HepG2 (cell line): Measurements from ENCODE around the gene IL17RC. TPM values are rescaled to one million over a fixed set of nuclear protein-coding genes. Genes with fewer than 3 reads are reported as not detected.
A peak's percentile ranks its signal among the peaks of the same experiment; 100 is the strongest.

Experiments used
- CCDC6 ChIP-seq: sonication (generic); formaldehyde crosslinking; IDR thresholded peaks from 2 replicates; pipeline ENCODE4 v1.8.1; 2022; ENCODE audit warnings: mild to moderate bottlenecking, missing genetic modification reagents, moderate library complexity
- HIVEP1 ChIP-seq: sonication (generic); formaldehyde crosslinking; IDR thresholded peaks from 2 replicates; pipeline ENCODE4 v1.4.0; 2020; ENCODE audit warnings: mild to moderate bottlenecking, missing genetic modification reagents
- PATZ1 ChIP-seq: sonication (generic); formaldehyde crosslinking; IDR thresholded peaks from 2 replicates; pipeline ENCODE4 v1.4.0; 2020; ENCODE audit warnings: missing genetic modification reagents
- SRSF1 ChIP-seq: fragments of 200-400 bp; formaldehyde crosslinking; optimal IDR thresholded peaks from 2 replicates; pipeline ENCODE3; 2017; ENCODE audit warnings: mild to moderate bottlenecking, low read depth, low read length, moderate library complexity
- TCF12 ChIP-seq, 2 experiments: fragments of 450-650 bp in 1 of 2; sonication (generic) in 1 of 2; formaldehyde crosslinking in 1 of 2; IDR thresholded peaks; 2 replicates each; pipeline versions ENCODE4 v1.6.1 to v1.8.0; 2017 to 2022; ENCODE audit warnings: antibody characterized with exemption in 1 of 2, mild to moderate bottlenecking in 1 of 2, missing genetic modification reagents in 1 of 2, moderate library complexity in 1 of 2
- ZNF746 ChIP-seq: sonication (generic); formaldehyde crosslinking; IDR thresholded peaks from 2 replicates; pipeline ENCODE4 v1.8.0; 2022; ENCODE audit warnings: mild to moderate bottlenecking, missing genetic modification reagents
- ZNF761 ChIP-seq: sonication (generic); formaldehyde crosslinking; conservative IDR thresholded peaks from 2 replicates; pipeline ENCODE4 v1.4.0; 2020; ENCODE audit warnings: mild to moderate bottlenecking, missing genetic modification reagents
- ZNF766 ChIP-seq: sonication (generic); formaldehyde crosslinking; IDR thresholded peaks from 2 replicates; pipeline ENCODE4 v1.5.0; 2020; ENCODE audit warnings: missing genetic modification reagents, borderline replicate concordance
- ZNF850 ChIP-seq: sonication (generic); formaldehyde crosslinking; conservative IDR thresholded peaks from 2 replicates; pipeline ENCODE4 v1.9.0; 2021; ENCODE audit warnings: mild to moderate bottlenecking, missing genetic modification reagents
- polyA plus RNA-seq, 8 experiments: library from polyadenylated mRNA; depleted of rRNA in 3 of 8; stranded (reverse) in 7 of 8; unstranded in 1 of 8; fragments of >200 nt; fragmentation: Illumina TruSeq in 4 of 8; extraction: Trizol in 4 of 8; gene quantifications; 2 replicates each; pipeline versions ENCODE4 v1.2.1 to v1.2.3, GENCODE V29; 2011 to 2016; ENCODE audit warnings: low read depth in 4 of 8, missing spikeins in 1 of 8, mixed read lengths in 1 of 8; ENCODE audit not compliant: insufficient read depth in 1 of 8
- total RNA-seq, 5 experiments: library from RNA; depleted of rRNA; stranded (reverse); fragments of >200 nt; fragmentation: Illumina TruSeq; extraction: Trizol; gene quantifications; 2 replicates each; pipeline ENCODE4 v1.2.3, GENCODE V29; 2016; ENCODE audit warnings: low read depth in 1 of 5
- TF ChIP-seq, protein P1 (sequence below): sonication (generic); formaldehyde crosslinking; IDR thresholded peaks from 2 replicates; pipeline ENCODE4 v1.5.1; 2020; ENCODE audit warnings: mild to moderate bottlenecking, missing genetic modification reagents
- TF ChIP-seq, protein P2 (sequence below): sonication (generic); formaldehyde crosslinking; IDR thresholded peaks from 2 replicates; pipeline ENCODE4 v1.5.0; 2020; ENCODE audit warnings: mild to moderate bottlenecking, missing genetic modification reagents, borderline replicate concordance
- TF ChIP-seq, protein P3 (sequence below): sonication (generic); formaldehyde crosslinking; IDR thresholded peaks from 2 replicates; pipeline ENCODE4 v1.5.1; 2020; ENCODE audit warnings: missing genetic modification reagents, mild to moderate bottlenecking, borderline replicate concordance

IL17RC gene
- total and polyA plus RNA-seq, 2 of the 13 experiments (the other 11 are each of a cell fraction or from before 2014, with no cell fraction given): 20.7 to 24.0 TPM

GRCh38 chr3:9932843-9933560 lies 16.1 kb downstream of the IL17RC start (continued):
- TF ChIP-seq, protein P1, sequence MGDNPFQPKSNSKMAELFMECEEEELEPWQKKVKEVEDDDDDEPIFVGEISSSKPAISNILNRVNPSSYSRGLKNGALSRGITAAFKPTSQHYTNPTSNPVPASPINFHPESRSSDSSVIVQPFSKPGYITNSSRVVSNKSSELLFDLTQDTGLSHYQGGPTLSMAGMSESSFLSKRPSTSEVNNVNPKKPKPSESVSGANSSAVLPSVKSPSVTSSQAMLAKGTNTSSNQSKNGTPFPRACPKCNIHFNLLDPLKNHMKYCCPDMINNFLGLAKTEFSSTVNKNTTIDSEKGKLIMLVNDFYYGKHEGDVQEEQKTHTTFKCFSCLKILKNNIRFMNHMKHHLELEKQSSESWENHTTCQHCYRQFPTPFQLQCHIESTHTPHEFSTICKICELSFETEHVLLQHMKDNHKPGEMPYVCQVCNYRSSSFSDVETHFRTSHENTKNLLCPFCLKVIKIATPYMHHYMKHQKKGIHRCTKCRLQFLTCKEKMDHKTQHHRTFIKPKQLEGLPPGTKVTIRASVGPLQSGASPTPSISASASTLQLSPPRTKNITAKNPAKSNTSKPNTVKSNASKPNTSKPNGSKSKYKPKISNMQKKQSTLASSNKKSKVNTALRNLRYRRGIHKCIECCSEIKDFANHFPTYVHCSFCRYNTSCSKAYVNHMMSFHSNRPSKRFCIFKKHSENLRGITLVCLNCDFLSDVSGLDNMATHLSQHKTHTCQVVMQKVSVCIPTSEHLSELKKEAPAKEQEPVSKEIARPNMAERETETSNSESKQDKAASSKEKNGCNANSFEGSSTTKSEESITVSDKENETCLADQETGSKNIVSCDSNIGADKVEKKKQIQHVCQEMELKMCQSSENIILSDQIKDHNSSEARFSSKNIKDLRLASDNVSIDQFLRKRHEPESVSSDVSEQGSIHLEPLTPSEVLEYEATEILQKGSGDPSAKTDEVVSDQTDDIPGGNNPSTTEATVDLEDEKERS: no peak
- TF ChIP-seq ZNF766 (CRISPR knock-in tag) (peak; percentile 65), SRSF1 (peak; percentile 84), HIVEP1 (peak; percentile 72), CCDC6 (no peak; the same call in 1 of the 2 replicates), PATZ1 (CRISPR knock-in tag) (peak; percentile 81), ZNF850 (0 out of 2 replicates have a peak, but pooled peaks have one; percentile 18), ZNF761 (CRISPR knock-in tag) (0 out of 2 replicates have a peak, but pooled peaks have one; percentile 47), ZNF746 (CRISPR knock-in tag) (no peak), TCF12 (IDR thresholded peaks at IDR 0.05) (no peak), TCF12 (CRISPR knock-in tag; IDR thresholded peaks at IDR 0.05) (peak; percentile 71; the same call in 1 of the 2 replicates)
- TF ChIP-seq, protein P2, sequence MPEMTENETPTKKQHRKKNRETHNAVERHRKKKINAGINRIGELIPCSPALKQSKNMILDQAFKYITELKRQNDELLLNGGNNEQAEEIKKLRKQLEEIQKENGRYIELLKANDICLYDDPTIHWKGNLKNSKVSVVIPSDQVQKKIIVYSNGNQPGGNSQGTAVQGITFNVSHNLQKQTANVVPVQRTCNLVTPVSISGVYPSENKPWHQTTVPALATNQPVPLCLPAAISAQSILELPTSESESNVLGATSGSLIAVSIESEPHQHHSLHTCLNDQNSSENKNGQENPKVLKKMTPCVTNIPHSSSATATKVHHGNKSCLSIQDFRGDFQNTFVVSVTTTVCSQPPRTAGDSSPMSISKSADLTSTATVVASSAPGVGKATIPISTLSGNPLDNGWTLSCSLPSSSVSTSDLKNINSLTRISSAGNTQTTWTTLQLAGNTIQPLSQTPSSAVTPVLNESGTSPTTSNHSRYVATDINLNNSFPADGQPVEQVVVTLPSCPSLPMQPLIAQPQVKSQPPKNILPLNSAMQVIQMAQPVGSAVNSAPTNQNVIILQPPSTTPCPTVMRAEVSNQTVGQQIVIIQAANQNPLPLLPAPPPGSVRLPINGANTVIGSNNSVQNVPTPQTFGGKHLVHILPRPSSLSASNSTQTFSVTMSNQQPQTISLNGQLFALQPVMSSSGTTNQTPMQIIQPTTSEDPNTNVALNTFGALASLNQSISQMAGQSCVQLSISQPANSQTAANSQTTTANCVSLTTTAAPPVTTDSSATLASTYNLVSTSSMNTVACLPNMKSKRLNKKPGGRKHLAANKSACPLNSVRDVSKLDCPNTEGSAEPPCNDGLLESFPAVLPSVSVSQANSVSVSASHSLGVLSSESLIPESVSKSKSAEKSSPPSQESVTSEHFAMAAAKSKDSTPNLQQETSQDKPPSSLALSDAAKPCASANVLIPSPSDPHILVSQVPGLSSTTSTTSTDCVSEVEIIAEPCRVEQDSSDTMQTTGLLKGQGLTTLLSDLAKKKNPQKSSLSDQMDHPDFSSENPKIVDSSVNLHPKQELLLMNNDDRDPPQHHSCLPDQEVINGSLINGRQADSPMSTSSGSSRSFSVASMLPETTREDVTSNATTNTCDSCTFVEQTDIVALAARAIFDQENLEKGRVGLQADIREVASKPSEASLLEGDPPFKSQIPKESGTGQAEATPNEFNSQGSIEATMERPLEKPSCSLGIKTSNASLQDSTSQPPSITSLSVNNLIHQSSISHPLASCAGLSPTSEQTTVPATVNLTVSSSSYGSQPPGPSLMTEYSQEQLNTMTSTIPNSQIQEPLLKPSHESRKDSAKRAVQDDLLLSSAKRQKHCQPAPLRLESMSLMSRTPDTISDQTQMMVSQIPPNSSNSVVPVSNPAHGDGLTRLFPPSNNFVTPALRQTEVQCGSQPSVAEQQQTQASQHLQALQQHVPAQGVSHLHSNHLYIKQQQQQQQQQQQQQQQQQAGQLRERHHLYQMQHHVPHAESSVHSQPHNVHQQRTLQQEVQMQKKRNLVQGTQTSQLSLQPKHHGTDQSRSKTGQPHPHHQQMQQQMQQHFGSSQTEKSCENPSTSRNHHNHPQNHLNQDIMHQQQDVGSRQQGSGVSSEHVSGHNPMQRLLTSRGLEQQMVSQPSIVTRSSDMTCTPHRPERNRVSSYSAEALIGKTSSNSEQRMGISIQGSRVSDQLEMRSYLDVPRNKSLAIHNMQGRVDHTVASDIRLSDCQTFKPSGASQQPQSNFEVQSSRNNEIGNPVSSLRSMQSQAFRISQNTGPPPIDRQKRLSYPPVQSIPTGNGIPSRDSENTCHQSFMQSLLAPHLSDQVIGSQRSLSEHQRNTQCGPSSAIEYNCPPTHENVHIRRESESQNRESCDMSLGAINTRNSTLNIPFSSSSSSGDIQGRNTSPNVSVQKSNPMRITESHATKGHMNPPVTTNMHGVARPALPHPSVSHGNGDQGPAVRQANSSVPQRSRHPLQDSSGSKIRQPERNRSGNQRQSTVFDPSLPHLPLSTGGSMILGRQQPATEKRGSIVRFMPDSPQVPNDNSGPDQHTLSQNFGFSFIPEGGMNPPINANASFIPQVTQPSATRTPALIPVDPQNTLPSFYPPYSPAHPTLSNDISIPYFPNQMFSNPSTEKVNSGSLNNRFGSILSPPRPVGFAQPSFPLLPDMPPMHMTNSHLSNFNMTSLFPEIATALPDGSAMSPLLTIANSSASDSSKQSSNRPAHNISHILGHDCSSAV: peak; percentile 13; the same call in 1 of the 2 replicates
- TF ChIP-seq, protein P3, sequence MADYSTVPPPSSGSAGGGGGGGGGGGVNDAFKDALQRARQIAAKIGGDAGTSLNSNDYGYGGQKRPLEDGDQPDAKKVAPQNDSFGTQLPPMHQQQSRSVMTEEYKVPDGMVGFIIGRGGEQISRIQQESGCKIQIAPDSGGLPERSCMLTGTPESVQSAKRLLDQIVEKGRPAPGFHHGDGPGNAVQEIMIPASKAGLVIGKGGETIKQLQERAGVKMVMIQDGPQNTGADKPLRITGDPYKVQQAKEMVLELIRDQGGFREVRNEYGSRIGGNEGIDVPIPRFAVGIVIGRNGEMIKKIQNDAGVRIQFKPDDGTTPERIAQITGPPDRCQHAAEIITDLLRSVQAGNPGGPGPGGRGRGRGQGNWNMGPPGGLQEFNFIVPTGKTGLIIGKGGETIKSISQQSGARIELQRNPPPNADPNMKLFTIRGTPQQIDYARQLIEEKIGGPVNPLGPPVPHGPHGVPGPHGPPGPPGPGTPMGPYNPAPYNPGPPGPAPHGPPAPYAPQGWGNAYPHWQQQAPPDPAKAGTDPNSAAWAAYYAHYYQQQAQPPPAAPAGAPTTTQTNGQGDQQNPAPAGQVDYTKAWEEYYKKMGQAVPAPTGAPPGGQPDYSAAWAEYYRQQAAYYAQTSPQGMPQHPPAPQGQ (CRISPR knock-in tag): no peak
